GM21737 (cell line): ENCODE results near the gene C2orf42.
"Not testable (repeated sequence)": the region's sequence is repeated elsewhere in the genome, so short reads cannot be mapped to it uniquely, and the experiment has no call there.

Experiments used
- ATAC-seq: cut with Tn5 transposase; IDR thresholded peaks from one replicate; pipeline ENCODE4 v1.9.1; 2021; ENCODE audit warnings: mild to moderate bottlenecking, moderate library complexity; ENCODE audit not compliant: unreplicated experiment

Gene C2orf42

GRCh38 chr2:70173520-70173919 is 17.3 kb downstream of the C2orf42 start:
- no peak for ATAC-seq

GRCh38 chr2:70169654-70170245 is 21.1 kb downstream of the C2orf42 start:
- not testable (repeated sequence) for ATAC-seq

GRCh38 chr2:70161069-70161534 is 29.7 kb downstream of the C2orf42 start:
- ATAC-seq = peak; percentile 83

- ATAC-seq = no peak
Measured at GRCh38 chr2:70160545-70160944, 30.3 kb downstream of the C2orf42 start.

- not testable (repeated sequence) for ATAC-seq
Measured at GRCh38 chr2:70149130-70149686, 41.6 kb downstream of the C2orf42 start.

- ATAC-seq = not testable (repeated sequence)
Measured at GRCh38 chr2:70148211-70148760, 42.5 kb downstream of the C2orf42 start.

GRCh38 chr2:70145851-70146739 is 44.7 kb downstream of the C2orf42 start:
- ATAC-seq = no peak

GRCh38 chr2:70145144-70145490 is 45.7 kb downstream of the C2orf42 start:
- no peak for ATAC-seq

- ATAC-seq = no peak
Measured at GRCh38 chr2:70144443-70145143, 46.2 kb downstream of the C2orf42 start.

GRCh38 chr2:70143314-70144150 is 47.3 kb downstream of the C2orf42 start:
- ATAC-seq = no peak

- ATAC-seq = peak; percentile 70
Measured at GRCh38 chr2:70142590-70143313, 48.1 kb downstream of the C2orf42 start.

- ATAC-seq = peak; percentile 39
Measured at GRCh38 chr2:70141902-70142589, 48.8 kb downstream of the C2orf42 start.

- ATAC-seq = peak; percentile 29
Measured at GRCh38 chr2:70141212-70141901, 49.5 kb downstream of the C2orf42 start.

GRCh38 chr2:70140791-70141211 is 50.0 kb downstream of the C2orf42 start:
- no peak for ATAC-seq

- ATAC-seq = not testable (repeated sequence)
Measured at GRCh38 chr2:70134323-70134983, 56.4 kb downstream of the C2orf42 start.

- ATAC-seq = no peak
Measured at GRCh38 chr2:70133491-70134322, 57.1 kb downstream of the C2orf42 start.

GRCh38 chr2:70133127-70133452 is 57.7 kb downstream of the C2orf42 start:
- no peak for ATAC-seq
